HepG2 (cell line): ENCODE data around the gene ATP2B2. TPM values are rescaled to one million over a fixed set of nuclear protein-coding genes. Genes with fewer than 3 reads are reported as not detected.

Experiments used
- ATAC-seq: fragments of 200-7000 bp; cut with Tn5 transposase; 3 replicates; pipeline ENCODE4 v1.9.1; 2020; ENCODE audit warnings: mild to moderate bottlenecking, moderate library complexity
- BruUV-seq: library from RNA; stranded (reverse); fragments of 400-500 nt; replicated peaks from 2 replicates; lab custom pipeline; 2021; lab: Mats Ljungman, UMichigan
- CTCF ChIA-PET: fragments of 300-600 bp; formaldehyde crosslinking; extraction: SDS; loops from one replicate; lab custom pipeline; 2021; ENCODE audit warnings: low total read pairs, inconsistent platforms, low intra/inter-chr PET ratio; lab: Yijun Ruan, JAX
- POLR2A ChIA-PET: fragments of 350-600 bp; sonication (Branson Sonifier 250); formaldehyde crosslinking; loops from one replicate; lab custom pipeline; 2020; ENCODE audit warnings: antibody characterized with exemption, inconsistent platforms; lab: Yijun Ruan, JAX
- DNase-seq: peaks from one replicate; pipeline ENCODE4 v3.0.0-alpha.2; 2015; ENCODE audit warnings: low spot score
- FAIRE-seq: peaks from 3 replicates; lab custom pipeline; 2011; peaks lifted over from hg19 to GRCh38; lab: Jason Lieb, UNC
- H2AFZ ChIP-seq: one replicate; pipeline ENCODE4 v1.6.1; 2011; ENCODE audit warnings: low read length, inconsistent platforms
- H3K27ac ChIP-seq: fragments of 300-600 bp; 3 replicates; pipeline ENCODE4 v1.8.0; 2011; ENCODE audit warnings: mixed run types, mild to moderate bottlenecking, mixed read lengths, low read length, inconsistent platforms; ENCODE audit not compliant: insufficient read depth; ENCODE audit errors: extremely low read length
- H3K27me3 ChIP-seq, 2 experiments: fragments of 200-600 bp in 1 of 2; 2 replicates in 1 of 2; 3 replicates in 1 of 2; pipeline versions ENCODE4 v1.6.0 to v1.8.0; 2011; ENCODE audit warnings: low read length in 2 of 2, mild to moderate bottlenecking in 2 of 2, moderate library complexity in 2 of 2, inconsistent platforms in 1 of 2; ENCODE audit not compliant: insufficient read depth in 2 of 2, control insufficient read depth in 1 of 2
- H3K36me3 ChIP-seq, 2 experiments: fragments of 200-600 bp in 1 of 2; replicated peaks in 1 of 2; 2 replicates in 1 of 2; 3 replicates in 1 of 2; pipeline versions ENCODE4 v1.5.1 to v1.8.0; 2011; ENCODE audit warnings: low read length in 2 of 2, inconsistent platforms in 1 of 2; ENCODE audit not compliant: insufficient read depth in 2 of 2, control insufficient read depth in 1 of 2
- H3K4me1 ChIP-seq: 2 replicates; pipeline ENCODE4 v1.5.1; 2012; ENCODE audit warnings: low read length, inconsistent platforms; ENCODE audit not compliant: insufficient read depth
- H3K4me2 ChIP-seq: 2 replicates; pipeline ENCODE4 v1.6.0; 2011; ENCODE audit warnings: low read depth, low read length, inconsistent platforms
- H3K4me3 ChIP-seq, 3 experiments: fragments of 200-600 bp in 1 of 3; sonication (generic), shearing (Covaris generic) in 1 of 3; replicated peaks in 1 of 3; 2 replicates each; pipeline ENCODE4 v1.5.1; 2011 to 2016; ENCODE audit warnings: low read length in 3 of 3, inconsistent platforms in 2 of 3, low read depth in 2 of 3, mild to moderate bottlenecking in 2 of 3, control low read depth in 1 of 3, mixed read lengths in 1 of 3; ENCODE audit not compliant: insufficient read depth in 1 of 3
- H3K79me2 ChIP-seq: one replicate; pipeline ENCODE4 v1.6.1; 2011; ENCODE audit warnings: low read length, inconsistent platforms; ENCODE audit not compliant: insufficient read depth
- H3K9ac ChIP-seq: 2 replicates; pipeline ENCODE4 v1.6.0; 2011; ENCODE audit warnings: mild to moderate bottlenecking, low read depth, low read length, inconsistent platforms; ENCODE audit not compliant: insufficient read depth
- H3K9me3 ChIP-seq: 2 replicates; pipeline ENCODE4 v1.5.1; 2012; ENCODE audit warnings: mild to moderate bottlenecking, low read length
- H4K20me1 ChIP-seq: 2 replicates; pipeline ENCODE4 v1.6.0; 2011; ENCODE audit warnings: inconsistent platforms, mild to moderate bottlenecking, low read length, moderate library complexity; ENCODE audit not compliant: insufficient read depth
- BORCS8-MEF2B ChIP-seq: sonication (generic); formaldehyde crosslinking; IDR thresholded peaks from 2 replicates; pipeline ENCODE4 v1.8.0; 2022; ENCODE audit warnings: mild to moderate bottlenecking, missing genetic modification reagents
- GPN1 ChIP-seq: sonication (generic); formaldehyde crosslinking; IDR thresholded peaks from 2 replicates; pipeline ENCODE4 v1.5.1; 2020; ENCODE audit warnings: missing genetic modification reagents, borderline replicate concordance
- HIVEP1 ChIP-seq: sonication (generic); formaldehyde crosslinking; IDR thresholded peaks from 2 replicates; pipeline ENCODE4 v1.4.0; 2020; ENCODE audit warnings: mild to moderate bottlenecking, missing genetic modification reagents
- KDM6A ChIP-seq: IDR thresholded peaks from 2 replicates; pipeline ENCODE4 v1.6.1; 2016; ENCODE audit warnings: low read depth
- KLF13 ChIP-seq: sonication (generic); formaldehyde crosslinking; IDR thresholded peaks from 2 replicates; pipeline ENCODE4 v1.4.0; 2020; ENCODE audit warnings: mild to moderate bottlenecking, missing genetic modification reagents
- MAFK ChIP-seq, 2 experiments: IDR thresholded peaks in 1 of 2; conservative IDR thresholded peaks in 1 of 2; 2 replicates each; pipeline ENCODE4 v1.6.1; 2011; ENCODE audit warnings: improper control_type of control experiment in 2 of 2, low read length in 2 of 2
- MEIS1 ChIP-seq: sonication (generic); formaldehyde crosslinking; IDR thresholded peaks from 2 replicates; pipeline ENCODE4 v1.9.0; 2021; ENCODE audit warnings: mild to moderate bottlenecking, missing genetic modification reagents, moderate library complexity, borderline replicate concordance
- PITX1 ChIP-seq: sonication (generic); formaldehyde crosslinking; IDR thresholded peaks from 2 replicates; pipeline ENCODE4 v1.5.1; 2020; ENCODE audit warnings: mild to moderate bottlenecking, missing genetic modification reagents
- SALL1 ChIP-seq: sonication (generic); formaldehyde crosslinking; IDR thresholded peaks from 2 replicates; pipeline ENCODE4 v1.8.0; 2022; ENCODE audit warnings: mild to moderate bottlenecking, missing genetic modification reagents
- U2AF1 ChIP-seq: fragments of 200-400 bp; formaldehyde crosslinking; optimal IDR thresholded peaks from 2 replicates; pipeline ENCODE3; 2017; ENCODE audit warnings: mild to moderate bottlenecking, low read depth, low read length
- ZEB1 ChIP-seq: IDR thresholded peaks from 2 replicates; pipeline ENCODE4 v1.6.1; 2012; ENCODE audit warnings: mild to moderate bottlenecking, low read depth, inconsistent platforms; ENCODE audit not compliant: insufficient replicate concordance
- ZMYM3 ChIP-seq: sonication (generic); formaldehyde crosslinking; IDR thresholded peaks from 2 replicates; pipeline ENCODE4 v1.5.1; 2020; ENCODE audit warnings: mild to moderate bottlenecking, missing genetic modification reagents
- ZNF12 ChIP-seq: sonication (generic); formaldehyde crosslinking; IDR thresholded peaks from 2 replicates; pipeline ENCODE4 v1.5.0; 2020; ENCODE audit warnings: missing genetic modification reagents
- ZNF30 ChIP-seq: sonication (generic); formaldehyde crosslinking; IDR thresholded peaks from 2 replicates; pipeline ENCODE4 v1.5.0; 2020; ENCODE audit warnings: mild to moderate bottlenecking, missing genetic modification reagents
- ZNF629 ChIP-seq: sonication (generic); formaldehyde crosslinking; conservative IDR thresholded peaks from 2 replicates; pipeline ENCODE4 v1.5.0; 2020; ENCODE audit warnings: missing genetic modification reagents
- WGBS: methylation state at CpG from one replicate; pipeline ENCODE4 v1.1.6; 2017; ENCODE audit warnings: low lambda C conversion rate; 5-methylcytosine and 5-hydroxymethylcytosine counted together
- in situ Hi-C: cut with HindIII; loops from 2 replicates; pipeline ENCODE4 v1.10.0; 2017; ENCODE audit warnings: low pct_unique_long_range_greater_than_20kb; ENCODE audit not compliant: extremely low pct_ligation_motif_present
- intact Hi-C: fragments of 100-400 bp; cut with micrococcal nuclease; formaldehyde crosslinking; loops from one replicate; pipeline ENCODE4 v1.10.0; 2022; ENCODE audit not compliant: unreplicated experiment
- polyA plus RNA-seq, 8 experiments: library from polyadenylated mRNA; depleted of rRNA in 3 of 8; stranded (reverse) in 7 of 8; unstranded in 1 of 8; fragments of >200 nt; fragmentation: Illumina TruSeq in 4 of 8; extraction: Trizol in 4 of 8; gene quantifications; 2 replicates each; pipeline versions ENCODE4 v1.2.1 to v1.2.3, GENCODE V29; 2011 to 2016; ENCODE audit warnings: low read depth in 4 of 8, missing spikeins in 1 of 8, mixed read lengths in 1 of 8; ENCODE audit not compliant: insufficient read depth in 1 of 8
- total RNA-seq, 5 experiments: library from RNA; depleted of rRNA; stranded (reverse); fragments of >200 nt; fragmentation: Illumina TruSeq; extraction: Trizol; gene quantifications; 2 replicates each; pipeline ENCODE4 v1.2.3, GENCODE V29; 2016; ENCODE audit warnings: low read depth in 1 of 5
- TF ChIP-seq, protein P1 (sequence below): sonication (generic); formaldehyde crosslinking; conservative IDR thresholded peaks from 2 replicates; pipeline ENCODE4 v1.8.0; 2022; ENCODE audit warnings: low read depth, missing genetic modification reagents
- TF ChIP-seq, protein P2 (sequence below): sonication (generic); formaldehyde crosslinking; conservative IDR thresholded peaks from 2 replicates; pipeline ENCODE4 v1.4.0; 2020; ENCODE audit warnings: missing genetic modification reagents
- TF ChIP-seq, protein P3 (sequence below): sonication (generic); formaldehyde crosslinking; IDR thresholded peaks from 2 replicates; pipeline ENCODE4 v1.5.1; 2020; ENCODE audit warnings: missing genetic modification reagents, mild to moderate bottlenecking, borderline replicate concordance

Gene ATP2B2
- total and polyA plus RNA-seq, 2 of the 13 experiments (the other 11 are each of a cell fraction or from before 2014, with no cell fraction given), result 1.5 to 2.3 TPM

DNA sequence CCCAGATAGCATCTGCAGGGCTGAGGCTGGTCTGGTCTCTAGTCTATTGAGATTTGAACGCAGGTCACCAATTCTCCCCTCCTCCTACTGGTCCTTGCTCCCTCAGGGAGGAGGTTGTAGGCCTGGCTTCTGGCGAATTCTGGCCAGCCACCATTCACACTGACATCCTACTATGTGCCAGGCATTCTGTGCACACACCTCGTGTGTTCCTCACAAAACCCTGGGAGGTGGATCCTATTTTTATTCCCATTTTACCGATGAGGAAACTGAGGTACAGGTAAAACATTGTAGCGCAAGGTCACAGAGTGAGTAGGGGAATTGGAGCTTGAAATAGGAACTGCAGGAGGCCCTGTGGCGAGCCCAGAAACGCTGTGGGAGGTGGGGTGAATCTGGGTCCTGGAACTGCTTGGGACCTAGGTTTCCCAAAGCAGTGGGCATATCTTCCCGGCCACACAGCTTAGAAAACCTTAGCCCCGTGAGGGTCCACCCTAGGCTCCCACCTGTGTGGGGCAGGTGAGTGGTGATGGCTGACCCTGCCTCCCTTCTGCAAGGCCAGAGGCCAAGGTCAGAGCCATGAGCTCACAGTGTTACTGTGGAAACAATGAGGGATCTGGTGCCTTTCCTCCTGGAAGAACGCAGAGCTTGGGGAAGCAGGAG, 4.8 kb upstream of the ATP2B2 start (continued):
- TF ChIP-seq SALL1 (CRISPR knock-in tag) (peak; percentile 22; the same call in 1 of the 2 replicates), MEIS1 (CRISPR knock-in tag) (0 out of 2 replicates have a peak, but pooled peaks have one; percentile 44), ZEB1 (peak; percentile 93), BORCS8-MEF2B (CRISPR knock-in tag) (no peak), PITX1 (CRISPR knock-in tag) (0 out of 2 replicates have a peak, but pooled peaks have one; percentile 27), U2AF1 (no peak)
- TF ChIP-seq, protein P1, sequence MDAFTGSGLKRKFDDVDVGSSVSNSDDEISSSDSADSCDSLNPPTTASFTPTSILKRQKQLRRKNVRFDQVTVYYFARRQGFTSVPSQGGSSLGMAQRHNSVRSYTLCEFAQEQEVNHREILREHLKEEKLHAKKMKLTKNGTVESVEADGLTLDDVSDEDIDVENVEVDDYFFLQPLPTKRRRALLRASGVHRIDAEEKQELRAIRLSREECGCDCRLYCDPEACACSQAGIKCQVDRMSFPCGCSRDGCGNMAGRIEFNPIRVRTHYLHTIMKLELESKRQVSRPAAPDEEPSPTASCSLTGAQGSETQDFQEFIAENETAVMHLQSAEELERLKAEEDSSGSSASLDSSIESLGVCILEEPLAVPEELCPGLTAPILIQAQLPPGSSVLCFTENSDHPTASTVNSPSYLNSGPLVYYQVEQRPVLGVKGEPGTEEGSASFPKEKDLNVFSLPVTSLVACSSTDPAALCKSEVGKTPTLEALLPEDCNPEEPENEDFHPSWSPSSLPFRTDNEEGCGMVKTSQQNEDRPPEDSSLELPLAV (CRISPR knock-in tag), result no peak

DNA sequence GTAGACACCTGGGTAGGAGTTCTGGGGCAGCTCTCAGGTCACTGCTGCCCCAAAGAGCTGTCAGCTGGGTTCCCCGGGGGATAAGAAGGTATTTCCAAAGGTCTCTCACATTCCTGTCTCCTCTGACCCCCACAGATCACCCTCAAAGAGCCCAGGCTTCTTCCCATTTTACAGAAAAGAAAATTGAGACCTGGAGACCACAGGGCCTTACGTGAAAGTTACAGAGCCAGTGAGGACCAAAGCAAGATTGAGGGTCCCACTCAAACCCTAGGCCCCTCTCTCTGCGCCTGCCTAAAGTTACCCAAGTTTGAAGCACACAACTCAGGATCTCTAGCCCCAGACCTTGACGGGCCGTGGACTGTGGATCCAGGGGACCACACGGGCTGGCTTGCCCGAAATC, 3.9 kb upstream of the ATP2B2 start:
- Histone ChIP-seq H3K4me1 (peaks cover 95% of the 10 kb centered on the region), H3K4me3 (peak overlapping the region in 1 of 3 experiments; percentile 53; a peak in 2 of 6 replicates), H3K79me2 (no peaks in the 10 kb centered on the region), H3K36me3 (no peaks in the 10 kb centered on the region), H3K27ac (peak overlapping the region; percentile 75), H3K9ac (peak overlapping the region; percentile 11; the same call in 1 of the 2 replicates), H4K20me1 (no peaks in the 10 kb centered on the region), H3K4me2 (peak overlapping the region; percentile 70), H3K9me3 (no peaks in the 10 kb centered on the region), H2AFZ (no peak overlapping the region), H3K27me3 (peaks cover 0 to 10% of the 10 kb centered on the region in 2 experiments; a peak in 3 of 5 replicates)
- FAIRE-seq (no peak), ATAC-seq (no peak), DNase-seq (no peak)
- ChIA-PET CTCF (no interaction called here), POLR2A (no interaction called here)
- intact Hi-C loops (no loop called here), in situ Hi-C loops (no loop called here)
- no peak for TF ChIP-seq HIVEP1 (CRISPR knock-in tag)
- TF ChIP-seq, protein P2, sequence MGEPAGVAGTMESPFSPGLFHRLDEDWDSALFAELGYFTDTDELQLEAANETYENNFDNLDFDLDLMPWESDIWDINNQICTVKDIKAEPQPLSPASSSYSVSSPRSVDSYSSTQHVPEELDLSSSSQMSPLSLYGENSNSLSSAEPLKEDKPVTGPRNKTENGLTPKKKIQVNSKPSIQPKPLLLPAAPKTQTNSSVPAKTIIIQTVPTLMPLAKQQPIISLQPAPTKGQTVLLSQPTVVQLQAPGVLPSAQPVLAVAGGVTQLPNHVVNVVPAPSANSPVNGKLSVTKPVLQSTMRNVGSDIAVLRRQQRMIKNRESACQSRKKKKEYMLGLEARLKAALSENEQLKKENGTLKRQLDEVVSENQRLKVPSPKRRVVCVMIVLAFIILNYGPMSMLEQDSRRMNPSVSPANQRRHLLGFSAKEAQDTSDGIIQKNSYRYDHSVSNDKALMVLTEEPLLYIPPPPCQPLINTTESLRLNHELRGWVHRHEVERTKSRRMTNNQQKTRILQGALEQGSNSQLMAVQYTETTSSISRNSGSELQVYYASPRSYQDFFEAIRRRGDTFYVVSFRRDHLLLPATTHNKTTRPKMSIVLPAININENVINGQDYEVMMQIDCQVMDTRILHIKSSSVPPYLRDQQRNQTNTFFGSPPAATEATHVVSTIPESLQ (CRISPR knock-in tag), result no peak
- TF ChIP-seq KDM6A (CRISPR knock-in tag), result no peak
- TF ChIP-seq ZMYM3 (CRISPR knock-in tag), result peak; percentile 44; the same call in 1 of the 2 replicates
- TF ChIP-seq ZNF12 (CRISPR knock-in tag), result no peak
- TF ChIP-seq, protein P3, sequence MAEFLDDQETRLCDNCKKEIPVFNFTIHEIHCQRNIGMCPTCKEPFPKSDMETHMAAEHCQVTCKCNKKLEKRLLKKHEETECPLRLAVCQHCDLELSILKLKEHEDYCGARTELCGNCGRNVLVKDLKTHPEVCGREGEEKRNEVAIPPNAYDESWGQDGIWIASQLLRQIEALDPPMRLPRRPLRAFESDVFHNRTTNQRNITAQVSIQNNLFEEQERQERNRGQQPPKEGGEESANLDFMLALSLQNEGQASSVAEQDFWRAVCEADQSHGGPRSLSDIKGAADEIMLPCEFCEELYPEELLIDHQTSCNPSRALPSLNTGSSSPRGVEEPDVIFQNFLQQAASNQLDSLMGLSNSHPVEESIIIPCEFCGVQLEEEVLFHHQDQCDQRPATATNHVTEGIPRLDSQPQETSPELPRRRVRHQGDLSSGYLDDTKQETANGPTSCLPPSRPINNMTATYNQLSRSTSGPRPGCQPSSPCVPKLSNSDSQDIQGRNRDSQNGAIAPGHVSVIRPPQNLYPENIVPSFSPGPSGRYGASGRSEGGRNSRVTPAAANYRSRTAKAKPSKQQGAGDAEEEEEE (CRISPR knock-in tag), result no peak
- peak; percentile 90 for TF ChIP-seq ZNF629
- no peak for TF ChIP-seq KLF13
- TF ChIP-seq GPN1 (CRISPR knock-in tag), result no peak
- no peak for TF ChIP-seq MAFK (conservative IDR thresholded peaks at IDR 0.05 in 1 of 2, IDR thresholded peaks at IDR 0.05 in 1 of 2; ENCODE audit: low read length in 2 of 2)
- TF ChIP-seq ZNF30 (CRISPR knock-in tag), result no peak
- no TSS peak for BruUV-seq
- WGBS, result 67% methylated on average over 6 of the region's 7 CpGs
